HL-60 (cell line): ENCODE results near the gene FOXB2.

Experiments used
- DNase-seq, 2 experiments: peaks; one replicate each; pipeline ENCODE4 v3.0.0-alpha.2; 2010 to 2020; ENCODE audit warnings: low read depth in 1 of 2, low spot score in 1 of 2
- H3K27ac ChIP-seq: fragments of 250-450 bp; sonication (Bioruptor Pico); replicated peaks from 2 replicates; pipeline ENCODE4 v1.5.1; 2020; ENCODE audit warnings: mild to moderate bottlenecking, moderate library complexity
- H3K27me3 ChIP-seq: fragments of 250-450 bp; sonication (Bioruptor Pico); 2 replicates; pipeline ENCODE4 v1.5.1; 2021; ENCODE audit warnings: mild to moderate bottlenecking, moderate library complexity; ENCODE audit not compliant: insufficient read depth, poor library complexity, severe bottlenecking
- H3K4me3 ChIP-seq: replicated peaks from 2 replicates; pipeline ENCODE4 v1.5.1; 2011; ENCODE audit warnings: mild to moderate bottlenecking, control low read depth, low read length; ENCODE audit not compliant: insufficient read depth
- GABPA ChIP-seq: IDR thresholded peaks from 2 replicates; pipeline ENCODE4 v1.6.1; 2012; ENCODE audit warnings: low read depth
- POLR2AphosphoS5 ChIP-seq: IDR thresholded peaks from 2 replicates; pipeline ENCODE4 v1.6.1; 2012; ENCODE audit warnings: low read depth
- SPI1 ChIP-seq: IDR thresholded peaks from 2 replicates; pipeline ENCODE4 v1.6.1; 2012; ENCODE audit warnings: low read depth, mild to moderate bottlenecking, borderline replicate concordance
- TF ChIP-seq, protein P1 (sequence below): IDR thresholded peaks from one replicate; pipeline ENCODE4 v1.5.1; 2011; ENCODE audit warnings: low read length, control low read depth, inconsistent platforms; ENCODE audit not compliant: insufficient read depth
- TF ChIP-seq, protein P2 (sequence below): IDR thresholded peaks from 2 replicates; pipeline ENCODE4 v1.6.1; 2012; ENCODE audit warnings: low read depth; ENCODE audit not compliant: insufficient replicate concordance

Gene FOXB2

DNA sequence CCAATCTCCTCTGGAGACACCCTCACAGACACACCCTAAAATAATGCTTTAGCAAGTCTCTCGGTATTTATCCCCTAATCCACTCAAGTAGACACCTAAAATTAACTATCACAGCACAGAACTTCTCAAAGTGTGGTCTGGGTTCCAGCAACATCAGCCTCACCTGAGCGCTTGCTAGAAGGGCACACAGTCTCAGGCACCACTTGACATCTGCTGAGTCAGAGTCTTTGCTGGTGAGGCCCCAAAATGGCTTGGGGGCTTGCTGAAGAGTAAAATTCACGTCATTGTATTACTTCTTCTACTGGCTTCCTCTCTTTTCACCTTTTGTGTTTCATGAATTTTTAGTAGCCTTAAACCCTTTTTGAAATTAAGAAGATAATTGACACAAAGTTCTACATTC lies 9.0 kb downstream of the FOXB2 start:
- Histone ChIP-seq H3K27ac (no peak overlapping the region), H3K27me3 (peaks cover 27% of the 10 kb centered on the region), H3K4me3 (no peak overlapping the region)
- TF ChIP-seq, protein P1, sequence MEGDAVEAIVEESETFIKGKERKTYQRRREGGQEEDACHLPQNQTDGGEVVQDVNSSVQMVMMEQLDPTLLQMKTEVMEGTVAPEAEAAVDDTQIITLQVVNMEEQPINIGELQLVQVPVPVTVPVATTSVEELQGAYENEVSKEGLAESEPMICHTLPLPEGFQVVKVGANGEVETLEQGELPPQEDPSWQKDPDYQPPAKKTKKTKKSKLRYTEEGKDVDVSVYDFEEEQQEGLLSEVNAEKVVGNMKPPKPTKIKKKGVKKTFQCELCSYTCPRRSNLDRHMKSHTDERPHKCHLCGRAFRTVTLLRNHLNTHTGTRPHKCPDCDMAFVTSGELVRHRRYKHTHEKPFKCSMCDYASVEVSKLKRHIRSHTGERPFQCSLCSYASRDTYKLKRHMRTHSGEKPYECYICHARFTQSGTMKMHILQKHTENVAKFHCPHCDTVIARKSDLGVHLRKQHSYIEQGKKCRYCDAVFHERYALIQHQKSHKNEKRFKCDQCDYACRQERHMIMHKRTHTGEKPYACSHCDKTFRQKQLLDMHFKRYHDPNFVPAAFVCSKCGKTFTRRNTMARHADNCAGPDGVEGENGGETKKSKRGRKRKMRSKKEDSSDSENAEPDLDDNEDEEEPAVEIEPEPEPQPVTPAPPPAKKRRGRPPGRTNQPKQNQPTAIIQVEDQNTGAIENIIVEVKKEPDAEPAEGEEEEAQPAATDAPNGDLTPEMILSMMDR = no peak
- TF ChIP-seq, protein P2, sequence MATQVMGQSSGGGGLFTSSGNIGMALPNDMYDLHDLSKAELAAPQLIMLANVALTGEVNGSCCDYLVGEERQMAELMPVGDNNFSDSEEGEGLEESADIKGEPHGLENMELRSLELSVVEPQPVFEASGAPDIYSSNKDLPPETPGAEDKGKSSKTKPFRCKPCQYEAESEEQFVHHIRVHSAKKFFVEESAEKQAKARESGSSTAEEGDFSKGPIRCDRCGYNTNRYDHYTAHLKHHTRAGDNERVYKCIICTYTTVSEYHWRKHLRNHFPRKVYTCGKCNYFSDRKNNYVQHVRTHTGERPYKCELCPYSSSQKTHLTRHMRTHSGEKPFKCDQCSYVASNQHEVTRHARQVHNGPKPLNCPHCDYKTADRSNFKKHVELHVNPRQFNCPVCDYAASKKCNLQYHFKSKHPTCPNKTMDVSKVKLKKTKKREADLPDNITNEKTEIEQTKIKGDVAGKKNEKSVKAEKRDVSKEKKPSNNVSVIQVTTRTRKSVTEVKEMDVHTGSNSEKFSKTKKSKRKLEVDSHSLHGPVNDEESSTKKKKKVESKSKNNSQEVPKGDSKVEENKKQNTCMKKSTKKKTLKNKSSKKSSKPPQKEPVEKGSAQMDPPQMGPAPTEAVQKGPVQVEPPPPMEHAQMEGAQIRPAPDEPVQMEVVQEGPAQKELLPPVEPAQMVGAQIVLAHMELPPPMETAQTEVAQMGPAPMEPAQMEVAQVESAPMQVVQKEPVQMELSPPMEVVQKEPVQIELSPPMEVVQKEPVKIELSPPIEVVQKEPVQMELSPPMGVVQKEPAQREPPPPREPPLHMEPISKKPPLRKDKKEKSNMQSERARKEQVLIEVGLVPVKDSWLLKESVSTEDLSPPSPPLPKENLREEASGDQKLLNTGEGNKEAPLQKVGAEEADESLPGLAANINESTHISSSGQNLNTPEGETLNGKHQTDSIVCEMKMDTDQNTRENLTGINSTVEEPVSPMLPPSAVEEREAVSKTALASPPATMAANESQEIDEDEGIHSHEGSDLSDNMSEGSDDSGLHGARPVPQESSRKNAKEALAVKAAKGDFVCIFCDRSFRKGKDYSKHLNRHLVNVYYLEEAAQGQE = no peak
- TF ChIP-seq GABPA (no peak), POLR2AphosphoS5 (no peak)
- no peak for DNase-seq

DNA sequence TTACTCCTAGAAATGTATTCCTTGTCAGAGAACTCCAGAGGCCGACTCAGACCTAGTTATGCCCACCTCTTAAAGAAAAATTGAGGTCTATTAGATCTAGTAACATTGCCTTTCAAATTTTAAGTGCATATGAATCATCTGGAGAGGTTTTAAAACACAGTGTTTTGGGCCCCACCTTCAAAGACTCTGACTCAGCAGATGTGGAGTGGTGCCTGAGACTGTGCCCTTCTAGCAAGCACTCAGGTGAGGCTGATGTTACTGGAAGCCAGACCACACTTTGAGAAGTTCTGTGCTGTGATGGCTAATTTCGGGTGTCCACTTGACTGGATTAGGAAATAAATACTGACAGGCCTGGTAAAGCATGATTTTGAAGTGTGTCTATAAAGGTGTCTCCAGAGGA lies 10.6 kb downstream of the FOXB2 start:
- DNase-seq = no peak
- TF ChIP-seq SPI1 (no peak), GABPA (no peak), POLR2AphosphoS5 (no peak)
- TF ChIP-seq, protein P1 = no peak
- TF ChIP-seq, protein P2 = no peak
- Histone ChIP-seq H3K27me3 (peaks cover 18% of the 10 kb centered on the region), H3K27ac (no peak overlapping the region), H3K4me3 (no peak overlapping the region)

DNA sequence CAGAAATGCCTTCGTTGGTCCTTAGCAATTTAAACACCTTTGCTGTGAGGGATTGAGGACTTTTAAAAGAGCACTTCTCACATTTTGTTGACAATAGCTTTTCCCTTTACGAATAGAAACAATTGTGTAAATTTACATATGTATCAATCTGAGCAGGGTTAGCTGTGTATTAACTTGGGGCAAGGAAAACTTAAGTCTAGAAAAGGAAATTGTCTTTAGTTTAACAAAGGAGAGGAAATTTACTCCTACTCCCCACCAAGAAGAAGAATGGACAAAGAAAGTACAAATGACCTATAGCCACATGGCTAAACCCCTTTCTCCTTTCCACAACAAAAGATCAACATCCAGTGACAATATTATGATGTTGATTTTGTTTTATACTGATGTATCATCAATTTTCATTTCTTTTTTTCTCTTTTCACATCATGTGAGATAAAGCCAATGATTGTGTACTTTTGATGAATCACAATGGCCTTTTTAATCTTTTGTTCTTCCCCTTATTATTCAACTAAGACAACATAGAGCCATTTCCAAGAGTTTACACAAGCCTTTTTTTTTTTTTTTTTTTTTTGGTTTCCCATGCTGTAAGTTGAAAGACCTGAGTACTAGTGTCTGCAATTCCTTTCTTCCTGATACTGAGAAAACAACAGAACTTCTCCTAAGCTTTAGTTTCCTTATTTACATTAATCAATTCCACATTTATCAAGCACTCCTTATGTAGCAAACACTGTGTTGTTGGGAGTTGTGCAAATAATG lies 19.0 kb downstream of the FOXB2 start:
- no peak overlapping the region for H3K4me3 ChIP-seq
- TF ChIP-seq GABPA (no peak), SPI1 (no peak), POLR2AphosphoS5 (no peak)
- TF ChIP-seq, protein P1 = no peak
- TF ChIP-seq, protein P2 = no peak
- no peak overlapping the region for H3K27ac ChIP-seq
- no peak for DNase-seq
- H3K27me3 ChIP-seq = peaks cover 4% of the 10 kb centered on the region
